ENCODE data around the gene KCNS3. TPM values are rescaled to one million over a fixed set of nuclear protein-coding genes. Genes with fewer than 3 reads are reported as not detected.

The KCNS3 gene
- polyA plus RNA-seq, 1 of the 3 experiments (the other 2 are of a cell fraction) = 0.07 TPM

DNA sequence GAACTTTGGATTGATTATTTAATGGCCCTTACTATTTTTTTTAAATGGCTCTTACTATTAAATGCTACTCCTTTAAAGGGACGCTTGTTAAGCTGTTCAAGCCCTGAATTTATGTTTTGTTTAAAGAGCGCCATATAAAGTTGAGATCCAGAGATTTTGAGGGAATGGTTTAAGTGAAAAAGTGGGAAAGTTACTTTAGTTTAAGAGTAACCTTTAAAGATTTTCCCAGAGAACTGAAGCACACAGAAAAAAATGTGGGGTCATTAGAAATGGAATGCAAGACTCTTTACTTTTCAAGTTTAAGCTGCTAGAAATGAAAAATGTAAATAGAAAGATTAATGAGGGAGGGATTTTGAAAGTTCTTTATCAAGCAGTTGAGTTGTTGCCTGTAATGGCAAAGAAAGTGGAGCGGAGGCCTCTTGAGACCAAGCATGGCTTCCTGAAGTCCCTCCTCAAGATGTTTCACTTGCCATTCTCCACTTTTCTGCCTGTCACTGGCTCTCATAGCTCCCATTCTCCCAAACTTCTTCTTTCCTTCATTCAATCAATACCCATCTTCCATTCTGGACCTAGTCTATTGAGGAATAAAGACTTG lies 93.2 kb downstream of the KCNS3 start:
- Histone ChIP-seq H3K4me1 (ENCODE audit: control insufficient read depth in 1 of 2, insufficient read depth in 2 of 2, low read depth in 1 of 2, low read length in 1 of 2) (peaks cover 0 to 4% of the 10 kb centered on the region in 2 experiments; a peak in 1 of 4 replicates), H3K9ac (no peak overlapping the region), H3K4me3 (ENCODE audit: low read depth in 2 of 2, low read length in 1 of 2) (no peak overlapping the region), H3F3A (replicated peaks; ENCODE audit: insufficient read depth) (no peaks in the 10 kb centered on the region), H3K4me2 (no peak overlapping the region), H3K36me3 (replicated peaks in 1 of 2; ENCODE audit: control insufficient read depth in 1 of 2, insufficient read depth in 2 of 2, low read length in 1 of 2) (no peaks in the 10 kb centered on the region), H4K20me1 (ENCODE audit: insufficient read depth) (no peaks in the 10 kb centered on the region), H3K9me3 (no peaks in the 10 kb centered on the region), H3K27ac (ENCODE audit: low read depth in 2 of 2, low read length in 1 of 2) (no peak overlapping the region), H3K79me2 (ENCODE audit: insufficient read depth) (no peaks in the 10 kb centered on the region), H3K27me3 (ENCODE audit: insufficient read depth) (no peaks in the 10 kb centered on the region), H2AFZ (ENCODE audit: low read depth) (no peak overlapping the region), H3K9me2 (no peaks in the 10 kb centered on the region)
- ChIA-PET CTCF (interaction anchor here (1.0 kb wide), 1 partner anchor 178 kb away, joined by 3 read pairs; no protein-coding TSS in a partner anchor), POLR2A (no interaction called here)
- DNase-seq = no peak
- WGBS (ENCODE audit: low lambda C conversion rate) = 33% methylated on average over 3 of the region's 3 CpGs
- TF ChIP-seq, protein P1, sequence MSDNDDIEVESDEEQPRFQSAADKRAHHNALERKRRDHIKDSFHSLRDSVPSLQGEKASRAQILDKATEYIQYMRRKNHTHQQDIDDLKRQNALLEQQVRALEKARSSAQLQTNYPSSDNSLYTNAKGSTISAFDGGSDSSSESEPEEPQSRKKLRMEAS (IDR thresholded peaks at IDR 0.05; ENCODE audit: low read depth) = no peak
- TF ChIP-seq MXI1 (IDR thresholded peaks at IDR 0.05; ENCODE audit: low read depth, low read length) = no peak
- no peak for TF ChIP-seq YY1 (IDR thresholded peaks at IDR 0.05; ENCODE audit: low read depth)
- TF ChIP-seq RAD21 (IDR thresholded peaks at IDR 0.05; ENCODE audit: low read length) = no peak
- no peak for TF ChIP-seq GATA2 (CRISPR knock-in tag; IDR thresholded peaks at IDR 0.05)
- TF ChIP-seq JUND (IDR thresholded peaks at IDR 0.05) = no peak
- no peak for TF ChIP-seq EP300 (IDR thresholded peaks at IDR 0.05; ENCODE audit: borderline replicate concordance in 1 of 2, low read depth in 1 of 2, low read length in 1 of 2)
- no peak for TF ChIP-seq POLR2AphosphoS5 (IDR thresholded peaks at IDR 0.05; ENCODE audit: low read depth, low read length)
- no peak for TF ChIP-seq TEAD4 (IDR thresholded peaks at IDR 0.05; ENCODE audit: borderline replicate concordance, insufficient read depth)
- TF ChIP-seq NFIC (IDR thresholded peaks at IDR 0.05; ENCODE audit: borderline replicate concordance) = no peak
- TF ChIP-seq TAF1 (IDR thresholded peaks at IDR 0.05; ENCODE audit: borderline replicate concordance, low read depth, low read length) = no peak
- no peak for TF ChIP-seq FOXJ3 (CRISPR knock-in tag; IDR thresholded peaks at IDR 0.05)
- TF ChIP-seq RFX5 (IDR thresholded peaks at IDR 0.05; ENCODE audit: low read length) = no peak
- no peak for TF ChIP-seq MEF2A (IDR thresholded peaks at IDR 0.05; ENCODE audit: borderline replicate concordance, low read depth)

DNA sequence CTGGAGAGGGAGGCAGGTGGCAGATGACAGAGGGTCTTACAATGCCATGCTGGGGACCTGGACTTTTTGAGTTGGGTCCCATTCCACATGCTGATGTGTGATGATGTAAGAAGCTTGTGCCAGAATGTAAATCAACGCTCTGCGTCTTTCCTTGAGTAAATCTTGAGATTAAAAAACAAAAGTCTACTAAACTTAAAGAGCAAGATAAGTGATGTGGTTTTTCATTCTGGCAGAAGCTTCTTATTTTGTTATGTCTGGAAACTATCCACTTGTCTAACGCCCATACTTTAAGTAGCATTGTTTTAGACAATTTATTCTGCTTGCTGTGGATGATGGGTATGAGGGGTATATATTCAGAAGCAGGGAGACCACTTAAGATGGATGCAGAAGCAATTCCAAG lies 94.5 kb downstream of the KCNS3 start:
- no peaks in the 10 kb centered on the region for H3K36me3 ChIP-seq (replicated peaks in 1 of 2; ENCODE audit: control insufficient read depth in 1 of 2, insufficient read depth in 2 of 2, low read length in 1 of 2)
- ChIA-PET CTCF (no interaction called here), POLR2A (no interaction called here)
- no peaks in the 10 kb centered on the region for H3K9me3 ChIP-seq
- no peaks in the 10 kb centered on the region for H3K27me3 ChIP-seq (ENCODE audit: insufficient read depth)
- peaks cover 0 to 1% of the 10 kb centered on the region in 2 experiments; a peak in 1 of 4 replicates for H3K4me1 ChIP-seq (ENCODE audit: control insufficient read depth in 1 of 2, insufficient read depth in 2 of 2, low read depth in 1 of 2, low read length in 1 of 2)
- H3K79me2 ChIP-seq (ENCODE audit: insufficient read depth) = no peaks in the 10 kb centered on the region
- DNase-seq = no peak
- no peak overlapping the region for H3K27ac ChIP-seq (ENCODE audit: low read depth in 2 of 2, low read length in 1 of 2)
- WGBS (ENCODE audit: low lambda C conversion rate) = 34% methylated on average over 3 of the region's 3 CpGs
- H3K4me3 ChIP-seq (ENCODE audit: low read depth in 2 of 2, low read length in 1 of 2) = no peak overlapping the region
- H3K9me2 ChIP-seq = no peaks in the 10 kb centered on the region
- no peak overlapping the region for H2AFZ ChIP-seq (ENCODE audit: low read depth)
- H3F3A ChIP-seq (replicated peaks; ENCODE audit: insufficient read depth) = no peaks in the 10 kb centered on the region
- TF ChIP-seq JUND (IDR thresholded peaks at IDR 0.05) (no peak), RXRA (IDR thresholded peaks at IDR 0.05; ENCODE audit: borderline replicate concordance, low read depth) (no peak), FOXM1 (IDR thresholded peaks at IDR 0.05; ENCODE audit: low read depth) (no peak), TCF12 (IDR thresholded peaks at IDR 0.05) (no peak), NFIC (IDR thresholded peaks at IDR 0.05; ENCODE audit: borderline replicate concordance) (no peak), RFX5 (IDR thresholded peaks at IDR 0.05; ENCODE audit: low read length) (no peak)
- no peak overlapping the region for H3K4me2 ChIP-seq
- no peak overlapping the region for H3K9ac ChIP-seq
- H4K20me1 ChIP-seq (ENCODE audit: insufficient read depth) = no peaks in the 10 kb centered on the region
